ENCODE data around the gene NR2C2AP.

GRCh38 chr19:19224150-19224851, 21.1 kb upstream of the NR2C2AP start:
- TF ChIP-seq, protein P1, sequence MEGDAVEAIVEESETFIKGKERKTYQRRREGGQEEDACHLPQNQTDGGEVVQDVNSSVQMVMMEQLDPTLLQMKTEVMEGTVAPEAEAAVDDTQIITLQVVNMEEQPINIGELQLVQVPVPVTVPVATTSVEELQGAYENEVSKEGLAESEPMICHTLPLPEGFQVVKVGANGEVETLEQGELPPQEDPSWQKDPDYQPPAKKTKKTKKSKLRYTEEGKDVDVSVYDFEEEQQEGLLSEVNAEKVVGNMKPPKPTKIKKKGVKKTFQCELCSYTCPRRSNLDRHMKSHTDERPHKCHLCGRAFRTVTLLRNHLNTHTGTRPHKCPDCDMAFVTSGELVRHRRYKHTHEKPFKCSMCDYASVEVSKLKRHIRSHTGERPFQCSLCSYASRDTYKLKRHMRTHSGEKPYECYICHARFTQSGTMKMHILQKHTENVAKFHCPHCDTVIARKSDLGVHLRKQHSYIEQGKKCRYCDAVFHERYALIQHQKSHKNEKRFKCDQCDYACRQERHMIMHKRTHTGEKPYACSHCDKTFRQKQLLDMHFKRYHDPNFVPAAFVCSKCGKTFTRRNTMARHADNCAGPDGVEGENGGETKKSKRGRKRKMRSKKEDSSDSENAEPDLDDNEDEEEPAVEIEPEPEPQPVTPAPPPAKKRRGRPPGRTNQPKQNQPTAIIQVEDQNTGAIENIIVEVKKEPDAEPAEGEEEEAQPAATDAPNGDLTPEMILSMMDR (CRISPR knock-in tag; IDR thresholded peaks at IDR 0.05) = no peak
- TF ChIP-seq SIX4 (CRISPR knock-in tag; IDR thresholded peaks at IDR 0.05) (no peak), RFX5 (IDR thresholded peaks at IDR 0.05; ENCODE audit: low read depth, low read length) (no peak), ZNF510 (CRISPR knock-in tag; IDR thresholded peaks at IDR 0.05; ENCODE audit: low read depth) (no peak), MAX (IDR thresholded peaks at IDR 0.05) (no peak), MYC (CRISPR knock-in tag; IDR thresholded peaks at IDR 0.05; ENCODE audit: borderline replicate concordance) (no peak)

Data from HepG2 (cell line).